ENCODE measurements around the gene SLC5A9.

DNA sequence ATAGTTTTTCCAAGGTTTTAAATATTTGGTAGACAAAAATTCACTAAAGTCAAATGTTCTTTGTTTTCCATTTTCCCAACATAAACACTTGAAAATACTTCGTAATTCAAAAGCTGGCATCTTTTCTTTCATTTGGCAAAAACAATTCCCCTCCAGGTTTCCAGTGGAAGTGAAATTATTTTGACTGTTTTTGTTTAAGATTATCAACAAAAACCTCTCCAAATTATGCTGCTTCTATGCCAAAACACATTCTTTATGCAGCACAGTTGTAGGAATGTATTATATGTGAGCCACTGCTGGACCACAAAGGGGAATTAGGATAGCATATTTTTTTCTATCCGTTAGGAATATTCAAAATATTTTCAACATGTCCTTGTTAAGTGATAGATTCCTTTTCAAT is 44.1 kb downstream of the SLC5A9 start:
- TF ChIP-seq, protein P1, sequence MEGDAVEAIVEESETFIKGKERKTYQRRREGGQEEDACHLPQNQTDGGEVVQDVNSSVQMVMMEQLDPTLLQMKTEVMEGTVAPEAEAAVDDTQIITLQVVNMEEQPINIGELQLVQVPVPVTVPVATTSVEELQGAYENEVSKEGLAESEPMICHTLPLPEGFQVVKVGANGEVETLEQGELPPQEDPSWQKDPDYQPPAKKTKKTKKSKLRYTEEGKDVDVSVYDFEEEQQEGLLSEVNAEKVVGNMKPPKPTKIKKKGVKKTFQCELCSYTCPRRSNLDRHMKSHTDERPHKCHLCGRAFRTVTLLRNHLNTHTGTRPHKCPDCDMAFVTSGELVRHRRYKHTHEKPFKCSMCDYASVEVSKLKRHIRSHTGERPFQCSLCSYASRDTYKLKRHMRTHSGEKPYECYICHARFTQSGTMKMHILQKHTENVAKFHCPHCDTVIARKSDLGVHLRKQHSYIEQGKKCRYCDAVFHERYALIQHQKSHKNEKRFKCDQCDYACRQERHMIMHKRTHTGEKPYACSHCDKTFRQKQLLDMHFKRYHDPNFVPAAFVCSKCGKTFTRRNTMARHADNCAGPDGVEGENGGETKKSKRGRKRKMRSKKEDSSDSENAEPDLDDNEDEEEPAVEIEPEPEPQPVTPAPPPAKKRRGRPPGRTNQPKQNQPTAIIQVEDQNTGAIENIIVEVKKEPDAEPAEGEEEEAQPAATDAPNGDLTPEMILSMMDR (conservative IDR thresholded peaks at IDR 0.05; ENCODE audit: low read length) = no peak
- TF ChIP-seq EZH2phosphoT487 (IDR thresholded peaks at IDR 0.05; ENCODE audit: borderline replicate concordance) = no peak

All from Loucy (cell line).